Left ventricle myocardium inferior (tissue), 1 donor: ENCODE measurements around the gene FIZ1. TPM values are rescaled to one million over a fixed set of nuclear protein-coding genes. Genes with fewer than 3 reads are reported as not detected.
A peak's percentile ranks its signal among the peaks of the same experiment; 100 is the strongest.
"Not testable (repeated sequence)": the region's sequence is repeated elsewhere in the genome, so short reads cannot be mapped to it uniquely, and the experiment has no call there.

Source experiments
- DNase-seq: peaks from one replicate; pipeline ENCODE4 v3.0.0-alpha.2; 2020
- H3K27ac ChIP-seq: fragments of 200-600 bp; replicated peaks from 2 replicates; pipeline ENCODE4 v1.8.0; 2021
- H3K27me3 ChIP-seq: fragments of 200-600 bp; 2 replicates; pipeline ENCODE4 v1.8.0; 2021; ENCODE audit warnings: low read depth
- H3K36me3 ChIP-seq: fragments of 200-600 bp; 2 replicates; pipeline ENCODE4 v1.8.0; 2021
- H3K4me1 ChIP-seq: fragments of 200-600 bp; 2 replicates; pipeline ENCODE4 v1.8.0; 2021
- H3K4me3 ChIP-seq: fragments of 200-600 bp; 2 replicates; pipeline ENCODE4 v1.8.0; 2021; ENCODE audit warnings: mild to moderate bottlenecking, moderate library complexity
- H3K9me3 ChIP-seq: fragments of 200-600 bp; replicated peaks from 2 replicates; pipeline ENCODE4 v1.8.0; 2021
- CTCF ChIP-seq: fragments of 200-600 bp; IDR thresholded peaks from 2 replicates; pipeline ENCODE4 v1.8.0; 2021; ENCODE audit warnings: antibody characterized with exemption, mild to moderate bottlenecking, borderline replicate concordance
- intact Hi-C: fragments of 100-400 bp; cut with micrococcal nuclease; formaldehyde crosslinking; loops from one replicate; pipeline ENCODE4 v1.11.0; 2022
- total RNA-seq: library from RNA; stranded (reverse); fragmentation: NEBNext Ultra II Directional; extraction: Animal tissue kit (Norgen Biotek cat#: 25700); gene quantifications from one replicate; pipeline ENCODE4 v1.2.1, GENCODE V29; 2021
- donor health status: DM: no; HTN: yes; CAD: no; lungs with severe emphysema.

Gene FIZ1
- total RNA-seq, 1 donor from 2014 or later: 16.0 TPM

- no peaks in the 10 kb centered on the region for H3K9me3 ChIP-seq
- DNase-seq: no peak
- H3K36me3 ChIP-seq: peaks cover 31% of the 10 kb centered on the region
- no peaks in the 10 kb centered on the region for H3K27me3 ChIP-seq
- no peak overlapping the region for H3K4me3 ChIP-seq
- H3K4me1 ChIP-seq: peaks cover 22% of the 10 kb centered on the region
- intact Hi-C loops: no loop called here
- no peak overlapping the region for H3K27ac ChIP-seq
- no peak for TF ChIP-seq CTCF
These were observed 22.6 kb downstream of the FIZ1 start for GRCh38 chr19:55576746-55577145.

- H3K9me3 ChIP-seq, H3K27me3 ChIP-seq, H3K4me1 ChIP-seq, H3K27ac ChIP-seq, DNase-seq, H3K4me3 ChIP-seq, intact Hi-C loops: not testable (repeated sequence)
- peaks cover 25% of the 10 kb centered on the region for H3K36me3 ChIP-seq
These were observed 25.4 kb downstream of the FIZ1 start for GRCh38 chr19:55573929-55574328.

- H3K36me3 ChIP-seq, intact Hi-C loops, H3K4me1 ChIP-seq, H3K9me3 ChIP-seq, H3K27me3 ChIP-seq, H3K27ac ChIP-seq, DNase-seq, H3K4me3 ChIP-seq: not testable (repeated sequence)
These were observed 29.8 kb downstream of the FIZ1 start for GRCh38 chr19:55569477-55569876.

GRCh38 chr19:55567708-55568328 lies 31.5 kb downstream of the FIZ1 start:
- TF ChIP-seq CTCF: no peak
- H3K36me3 ChIP-seq: no peaks in the 10 kb centered on the region
- intact Hi-C loops: no loop called here

GRCh38 chr19:55566823-55567222 lies 32.5 kb downstream of the FIZ1 start:
- intact Hi-C loops: no loop called here
- DNase-seq: no peak
- Histone ChIP-seq H3K27me3 (peaks cover 14% of the 10 kb centered on the region), H3K4me1 (peaks cover 8% of the 10 kb centered on the region), H3K27ac (no peak overlapping the region), H3K36me3 (no peaks in the 10 kb centered on the region), H3K4me3 (no peak overlapping the region), H3K9me3 (no peaks in the 10 kb centered on the region)
- no peak for TF ChIP-seq CTCF

More at GRCh38 chr19:55567708-55568328, 31.5 kb downstream of the FIZ1 start:
- peaks cover 3% of the 10 kb centered on the region for H3K4me1 ChIP-seq
- no peak overlapping the region for H3K27ac ChIP-seq
- no peaks in the 10 kb centered on the region for H3K9me3 ChIP-seq
- DNase-seq: no peak
- peaks cover 14% of the 10 kb centered on the region for H3K27me3 ChIP-seq
- H3K4me3 ChIP-seq: no peak overlapping the region

- peaks cover 14% of the 10 kb centered on the region for H3K27me3 ChIP-seq
- H3K9me3 ChIP-seq: no peaks in the 10 kb centered on the region
- intact Hi-C loops: no loop called here
- peak overlapping the region; percentile 58 for H3K4me3 ChIP-seq
- no peaks in the 10 kb centered on the region for H3K36me3 ChIP-seq
- peaks cover 8% of the 10 kb centered on the region for H3K4me1 ChIP-seq
- DNase-seq: peak; percentile 79
- peak overlapping the region; percentile 89 for H3K27ac ChIP-seq
- TF ChIP-seq CTCF: no peak
These were observed 36.0 kb downstream of the FIZ1 start for GRCh38 chr19:55563261-55563690.
